Tibial nerve (tissue), 4 donors: ENCODE data around the gene PAQR9. TPM values are rescaled to one million over a fixed set of nuclear protein-coding genes. Genes with fewer than 3 reads are reported as not detected.

ENCODE experiments used
- DNase-seq, 2 donors: peaks; one replicate each; pipeline ENCODE4 v3.0.0-alpha.2; 2019; ENCODE audit warnings: low spot score in 2 of 2
- H3K27ac ChIP-seq, 4 donors: fragments of 200-600 bp; sonication (generic) in 3 of 4; one replicate each; pipeline ENCODE4 v1.5.1; 2017 to 2019; ENCODE audit warnings: mild to moderate bottlenecking in 1 of 4
- H3K27me3 ChIP-seq, 2 donors: fragments of 200-600 bp; sonication (generic) in 1 of 2; one replicate each; pipeline versions ENCODE4 v1.5.1 to v1.6.0; 2017 to 2019
- H3K36me3 ChIP-seq, 3 donors: fragments of 200-600 bp; sonication (generic); one replicate each; pipeline ENCODE4 v1.5.1; 2018 to 2019
- H3K4me1 ChIP-seq, 4 donors: fragments of 200-600 bp; sonication (generic) in 3 of 4; one replicate each; pipeline ENCODE4 v1.5.1; 2017 to 2019
- H3K4me3 ChIP-seq, 4 donors: fragments of 200-600 bp; sonication (generic) in 3 of 4; one replicate each; pipeline ENCODE4 v1.5.1; 2017 to 2019; ENCODE audit warnings: mild to moderate bottlenecking in 1 of 4, moderate library complexity in 1 of 4
- H3K9me3 ChIP-seq, 4 donors: fragments of 200-600 bp; sonication (generic) in 3 of 4; one replicate each; pipeline ENCODE4 v1.5.1; 2017 to 2019
- EP300 ChIP-seq, 2 donors: sonication (generic); formaldehyde crosslinking; IDR thresholded peaks; one replicate each; pipeline ENCODE4 v1.6.1; 2017; ENCODE audit warnings: antibody characterized with exemption in 2 of 2, mild to moderate bottlenecking in 1 of 2
- POLR2A ChIP-seq, 2 donors: fragments of 450-650 bp; IDR thresholded peaks; one replicate each; pipeline ENCODE4 v1.6.1; 2017; ENCODE audit warnings: antibody characterized with exemption in 2 of 2, mild to moderate bottlenecking in 2 of 2, moderate library complexity in 2 of 2
- WGBS, 2 donors: methylation state at CpG; one replicate each; pipeline ENCODE4 v1.1.5; 2018; 5-methylcytosine and 5-hydroxymethylcytosine counted together
- total RNA-seq, 4 donors: library from RNA; depleted of rRNA; stranded (reverse); fragments of >200 nt; gene quantifications; one replicate each; pipeline ENCODE4 v1.1.0, GENCODE V29; 2016
- TF ChIP-seq, protein P1 (sequence below), 5 experiments: fragments of 200-600 bp in 3 of 5; fragments of 450-650 bp in 2 of 5; sonication (generic) in 3 of 5; IDR thresholded peaks; one replicate each; pipeline ENCODE4 v1.5.1; 2016 to 2019; ENCODE audit warnings: antibody characterized with exemption in 5 of 5, mild to moderate bottlenecking in 3 of 5, moderate library complexity in 2 of 5

Gene PAQR9
- total RNA-seq, 4 donors from 2014 or later, result not detected

DNA sequence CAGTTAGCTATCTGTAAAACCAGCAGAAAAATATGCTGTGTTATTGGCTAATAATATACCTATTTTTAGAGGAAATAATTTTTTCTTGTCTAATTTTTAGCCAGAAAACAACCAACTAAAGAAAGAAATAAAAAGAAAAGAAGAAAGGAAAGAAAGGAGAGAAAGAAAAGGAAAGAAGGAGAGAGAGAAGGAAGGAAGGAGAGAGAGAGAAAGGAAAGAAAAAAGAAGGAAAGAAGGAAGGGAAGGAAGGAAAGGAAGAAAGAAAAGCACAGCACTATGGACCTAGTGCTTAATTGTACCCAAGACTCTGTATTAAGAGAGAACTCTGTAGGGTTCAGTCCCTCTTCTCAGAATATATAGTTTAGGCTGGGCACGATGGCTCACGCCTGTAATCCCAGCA, 3.3 kb upstream of the PAQR9 start:
- Histone ChIP-seq H3K27me3 (peaks cover 0 to 43% of the 10 kb centered on the region in 2 donors), H3K36me3 (no peaks in the 10 kb centered on the region), H3K4me1 (peaks cover 0 to 9% (median 0%) of the 10 kb centered on the region in 4 donors), H3K4me3 (no peak overlapping the region), H3K9me3 (no peaks in the 10 kb centered on the region), H3K27ac (no peak overlapping the region)
- TF ChIP-seq, protein P1, sequence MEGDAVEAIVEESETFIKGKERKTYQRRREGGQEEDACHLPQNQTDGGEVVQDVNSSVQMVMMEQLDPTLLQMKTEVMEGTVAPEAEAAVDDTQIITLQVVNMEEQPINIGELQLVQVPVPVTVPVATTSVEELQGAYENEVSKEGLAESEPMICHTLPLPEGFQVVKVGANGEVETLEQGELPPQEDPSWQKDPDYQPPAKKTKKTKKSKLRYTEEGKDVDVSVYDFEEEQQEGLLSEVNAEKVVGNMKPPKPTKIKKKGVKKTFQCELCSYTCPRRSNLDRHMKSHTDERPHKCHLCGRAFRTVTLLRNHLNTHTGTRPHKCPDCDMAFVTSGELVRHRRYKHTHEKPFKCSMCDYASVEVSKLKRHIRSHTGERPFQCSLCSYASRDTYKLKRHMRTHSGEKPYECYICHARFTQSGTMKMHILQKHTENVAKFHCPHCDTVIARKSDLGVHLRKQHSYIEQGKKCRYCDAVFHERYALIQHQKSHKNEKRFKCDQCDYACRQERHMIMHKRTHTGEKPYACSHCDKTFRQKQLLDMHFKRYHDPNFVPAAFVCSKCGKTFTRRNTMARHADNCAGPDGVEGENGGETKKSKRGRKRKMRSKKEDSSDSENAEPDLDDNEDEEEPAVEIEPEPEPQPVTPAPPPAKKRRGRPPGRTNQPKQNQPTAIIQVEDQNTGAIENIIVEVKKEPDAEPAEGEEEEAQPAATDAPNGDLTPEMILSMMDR (IDR thresholded peaks at IDR 0.05), result no peak
- no peak for TF ChIP-seq EP300 (IDR thresholded peaks at IDR 0.05)
- TF ChIP-seq POLR2A (IDR thresholded peaks at IDR 0.05), result no peak
- no peak for DNase-seq
- 91 to 92% methylated on average over 2 of the region's 2 CpGs for WGBS, 2 donors

DNA sequence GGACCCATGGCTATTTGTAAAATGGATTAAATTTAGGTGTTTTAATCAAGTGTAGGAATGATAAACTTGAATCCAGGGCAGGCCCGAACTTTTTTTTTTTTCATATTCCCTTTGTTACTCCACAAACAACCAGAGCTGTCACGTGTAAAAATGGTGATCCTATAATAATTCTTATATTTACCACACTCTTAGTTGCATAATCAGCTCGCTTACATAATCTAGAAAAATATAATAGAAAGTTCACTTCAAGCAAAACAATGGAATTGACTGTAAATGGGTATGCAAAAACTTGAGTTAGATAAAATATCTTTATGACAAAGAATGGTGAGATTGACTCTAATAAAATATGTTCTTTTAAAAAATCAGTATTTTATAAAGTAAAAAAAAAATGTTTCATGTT, 2.1 kb upstream of the PAQR9 start:
- 69 to 81% methylated on average over 3 of the region's 3 CpGs for WGBS, 2 donors
- TF ChIP-seq POLR2A (IDR thresholded peaks at IDR 0.05) (no peak), EP300 (IDR thresholded peaks at IDR 0.05) (no peak)
- TF ChIP-seq, protein P1 (IDR thresholded peaks at IDR 0.05), result no peak
- Histone ChIP-seq H3K4me3 (no peak overlapping the region), H3K27ac (no peak overlapping the region), H3K9me3 (no peaks in the 10 kb centered on the region), H3K4me1 (peaks cover 0 to 9% (median 0%) of the 10 kb centered on the region in 4 donors), H3K27me3 (peaks cover 0 to 54% of the 10 kb centered on the region in 2 donors), H3K36me3 (no peaks in the 10 kb centered on the region)
- DNase-seq, result no peak

DNA sequence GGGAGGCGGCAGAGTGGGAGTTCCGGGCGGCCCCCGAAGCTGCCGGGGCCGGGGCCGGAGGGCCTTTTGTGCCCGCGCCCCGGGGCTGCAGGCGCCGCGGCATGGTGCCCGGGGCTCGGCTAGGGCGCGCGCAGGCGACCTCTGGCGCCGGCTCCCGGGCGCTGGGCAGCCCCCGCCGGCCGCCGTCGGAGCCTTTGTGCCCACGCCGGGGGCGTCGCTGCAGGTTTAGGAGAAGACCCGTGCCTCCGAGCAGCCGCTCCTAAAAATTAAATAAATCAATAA, 299 bp downstream of the PAQR9 start:
- TF ChIP-seq POLR2A (IDR thresholded peaks at IDR 0.05) (no peak), EP300 (IDR thresholded peaks at IDR 0.05) (no peak)
- TF ChIP-seq, protein P1 (IDR thresholded peaks at IDR 0.05), result no peak
- Histone ChIP-seq H3K27me3 (peaks cover 0 to 71% of the 10 kb centered on the region in 2 donors), H3K9me3 (no peaks in the 10 kb centered on the region), H3K4me3 (peak overlapping the region in 2 of 4 donors; percentile 22 to 60), H3K4me1 (peaks cover 0 to 9% (median 0%) of the 10 kb centered on the region in 4 donors), H3K36me3 (no peaks in the 10 kb centered on the region), H3K27ac (no peak overlapping the region)
- WGBS, 2 donors, result 0 to 1% methylated on average over 10 to 17 of the region's 35 CpGs
- no peak for DNase-seq

DNA sequence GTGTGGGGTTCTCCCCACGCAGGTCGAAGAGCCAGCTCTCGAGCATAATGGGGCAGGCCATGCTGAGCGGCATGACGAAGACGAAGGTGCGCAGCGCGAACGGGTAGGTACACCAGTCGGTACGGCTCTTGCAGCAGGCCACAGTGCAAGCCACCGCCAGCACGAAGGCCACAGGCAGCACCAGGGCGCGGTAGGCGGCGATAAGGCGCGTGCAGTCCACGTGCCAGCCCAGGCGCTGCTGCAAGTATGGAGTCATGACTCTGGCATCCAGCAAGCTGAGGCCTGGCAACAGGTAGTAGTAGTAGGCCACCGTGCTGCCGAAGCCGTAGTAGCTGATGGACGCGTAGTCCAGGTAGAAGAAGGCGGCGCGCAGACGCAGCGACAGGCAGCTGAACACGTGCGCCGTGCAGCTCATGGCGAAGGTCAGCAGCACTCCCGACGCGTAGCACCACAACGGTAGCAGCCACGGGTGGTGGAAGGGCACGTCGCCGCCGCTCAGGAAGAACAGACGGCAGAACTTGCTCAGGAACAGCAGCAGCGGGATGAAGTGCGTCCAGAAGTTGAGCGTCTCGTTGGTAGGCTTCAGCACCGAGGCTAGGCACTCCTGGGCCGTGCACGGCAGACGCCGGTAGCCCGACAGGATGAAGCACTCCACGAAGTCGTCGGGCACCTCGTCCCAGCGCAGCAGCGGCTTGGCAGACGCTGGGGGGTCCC, 797 bp downstream of the PAQR9 start:
- Histone ChIP-seq H3K36me3 (no peaks in the 10 kb centered on the region), H3K27me3 (peaks cover 0 to 76% of the 10 kb centered on the region in 2 donors), H3K4me1 (peaks cover 0 to 9% (median 0%) of the 10 kb centered on the region in 4 donors), H3K27ac (no peak overlapping the region), H3K4me3 (peak overlapping the region in 1 of 4 donors; percentile 60), H3K9me3 (no peaks in the 10 kb centered on the region)
- TF ChIP-seq, protein P1 (IDR thresholded peaks at IDR 0.05), result no peak
- TF ChIP-seq POLR2A (IDR thresholded peaks at IDR 0.05) (no peak), EP300 (IDR thresholded peaks at IDR 0.05) (no peak)
- 72 to 77% methylated on average over 50 to 51 of the region's 63 CpGs for WGBS, 2 donors
- no peak for DNase-seq

DNA sequence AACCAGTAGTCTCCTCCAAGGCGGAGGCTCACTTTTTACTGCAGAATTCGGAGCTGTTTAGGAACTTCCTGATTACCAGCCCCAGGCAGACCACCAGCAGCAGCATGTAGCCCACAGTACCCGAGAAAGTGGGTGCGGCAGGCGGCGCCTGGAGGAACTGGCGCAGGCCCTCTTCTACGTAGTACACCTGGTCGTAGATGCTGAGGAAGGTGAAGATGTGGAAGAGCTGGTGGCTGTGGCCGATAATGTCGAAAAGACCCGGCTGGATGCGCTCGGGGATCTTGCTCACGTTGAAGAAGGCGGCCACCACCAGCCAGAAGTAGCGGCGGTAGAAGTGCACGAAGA, 1.3 kb downstream of the PAQR9 start:
- Histone ChIP-seq H3K4me3 (no peak overlapping the region), H3K27me3 (peaks cover 0 to 79% of the 10 kb centered on the region in 2 donors)

More for the DNA sequence above, 1.3 kb downstream of the PAQR9 start:
- H3K36me3 ChIP-seq, result no peaks in the 10 kb centered on the region
- TF ChIP-seq EP300 (IDR thresholded peaks at IDR 0.05), result no peak
- TF ChIP-seq, protein P1 (IDR thresholded peaks at IDR 0.05), result no peak
- TF ChIP-seq POLR2A (IDR thresholded peaks at IDR 0.05), result no peak
- no peaks in the 10 kb centered on the region for H3K9me3 ChIP-seq
- peaks cover 0 to 9% (median 0%) of the 10 kb centered on the region in 4 donors for H3K4me1 ChIP-seq
- no peak overlapping the region for H3K27ac ChIP-seq
- no peak for DNase-seq
- 95 to 97% methylated on average over 19 of the region's 19 CpGs for WGBS, 2 donors
